C4-2B (cell line): ENCODE results near the gene SYCE3.
A peak's percentile ranks its signal among the peaks of the same experiment; 100 is the strongest.
"Not testable (repeated sequence)": the region's sequence is repeated elsewhere in the genome, so short reads cannot be mapped to it uniquely, and the experiment has no call there.

Source experiments
- H3K27ac ChIP-seq: fragments of 450-650 bp; 2 replicates; pipeline ENCODE4 v1.5.1; 2017
- ZFX ChIP-seq: fragments of 450-650 bp; IDR thresholded peaks from 2 replicates; pipeline ENCODE4 v1.6.1; 2017
- TF ChIP-seq, protein P1 (sequence below): fragments of 450-650 bp; conservative IDR thresholded peaks from 2 replicates; pipeline ENCODE4 v1.5.1; 2017; ENCODE audit warnings: mild to moderate bottlenecking

SYCE3 gene

DNA sequence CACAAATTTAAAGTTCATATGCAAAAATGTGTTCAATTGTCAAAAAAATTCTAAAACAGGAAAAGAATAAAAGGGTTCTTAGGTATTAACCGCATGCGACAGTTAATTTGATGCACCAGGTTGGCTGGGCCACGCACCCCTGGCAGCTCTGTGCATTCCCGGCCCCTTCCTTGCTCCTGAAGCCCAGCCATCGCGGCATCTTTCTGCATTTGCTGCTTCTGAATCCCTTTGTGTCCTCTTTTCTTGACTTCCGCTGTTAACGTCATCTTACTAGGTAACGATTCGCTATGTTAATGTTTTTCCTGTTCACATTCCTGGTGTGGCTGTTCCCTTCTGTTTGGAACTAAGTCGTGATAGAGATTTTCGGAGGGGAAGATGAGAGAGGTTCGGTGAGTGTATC lies 25.0 kb downstream of the SYCE3 start:
- TF ChIP-seq ZFX = no peak
- TF ChIP-seq, protein P1, sequence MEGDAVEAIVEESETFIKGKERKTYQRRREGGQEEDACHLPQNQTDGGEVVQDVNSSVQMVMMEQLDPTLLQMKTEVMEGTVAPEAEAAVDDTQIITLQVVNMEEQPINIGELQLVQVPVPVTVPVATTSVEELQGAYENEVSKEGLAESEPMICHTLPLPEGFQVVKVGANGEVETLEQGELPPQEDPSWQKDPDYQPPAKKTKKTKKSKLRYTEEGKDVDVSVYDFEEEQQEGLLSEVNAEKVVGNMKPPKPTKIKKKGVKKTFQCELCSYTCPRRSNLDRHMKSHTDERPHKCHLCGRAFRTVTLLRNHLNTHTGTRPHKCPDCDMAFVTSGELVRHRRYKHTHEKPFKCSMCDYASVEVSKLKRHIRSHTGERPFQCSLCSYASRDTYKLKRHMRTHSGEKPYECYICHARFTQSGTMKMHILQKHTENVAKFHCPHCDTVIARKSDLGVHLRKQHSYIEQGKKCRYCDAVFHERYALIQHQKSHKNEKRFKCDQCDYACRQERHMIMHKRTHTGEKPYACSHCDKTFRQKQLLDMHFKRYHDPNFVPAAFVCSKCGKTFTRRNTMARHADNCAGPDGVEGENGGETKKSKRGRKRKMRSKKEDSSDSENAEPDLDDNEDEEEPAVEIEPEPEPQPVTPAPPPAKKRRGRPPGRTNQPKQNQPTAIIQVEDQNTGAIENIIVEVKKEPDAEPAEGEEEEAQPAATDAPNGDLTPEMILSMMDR = no peak
- H3K27ac ChIP-seq = no peak overlapping the region

DNA sequence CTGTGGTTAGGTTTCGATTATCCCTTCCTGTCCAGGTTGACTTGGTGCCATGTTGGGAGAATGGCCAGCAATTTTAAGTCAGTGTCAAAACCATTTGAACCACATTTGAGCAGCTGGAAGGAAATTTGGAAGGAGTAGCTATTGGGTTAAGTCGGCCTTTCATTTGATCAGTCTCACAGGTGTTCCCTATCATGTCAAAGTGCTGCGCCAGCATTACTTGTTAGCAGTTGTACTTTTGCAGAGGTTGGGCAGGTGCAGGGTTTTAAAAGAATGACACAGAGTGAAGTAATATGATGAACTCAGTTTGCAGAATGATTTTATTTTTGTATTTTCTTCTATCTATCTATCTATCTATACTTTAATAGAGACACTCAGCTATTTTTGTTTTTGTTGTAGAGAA lies 26.5 kb downstream of the SYCE3 start:
- H3K27ac ChIP-seq = no peak overlapping the region
- TF ChIP-seq ZFX = no peak
- TF ChIP-seq, protein P1 = no peak

DNA sequence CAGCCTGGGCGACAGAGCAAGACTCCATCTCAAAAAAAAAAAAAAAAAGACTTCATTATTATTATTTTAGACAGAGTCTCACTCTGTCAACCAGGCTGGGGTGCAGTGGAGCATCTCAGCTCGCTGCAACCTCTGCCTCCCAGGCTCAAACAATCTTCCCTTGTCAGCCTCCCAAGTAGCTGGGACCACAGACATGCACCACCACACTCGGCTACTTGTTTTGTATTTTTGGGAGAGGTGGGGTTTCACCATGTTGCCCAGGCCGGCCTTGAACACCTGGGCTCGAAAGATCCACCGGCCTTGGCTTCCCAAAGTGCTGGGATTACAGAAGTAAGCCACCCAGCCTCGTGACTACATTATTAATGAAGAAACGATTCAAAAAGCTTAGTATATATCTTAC lies 27.6 kb downstream of the SYCE3 start:
- TF ChIP-seq, protein P1 = no peak
- no peak for TF ChIP-seq ZFX
- H3K27ac ChIP-seq = no peak overlapping the region

DNA sequence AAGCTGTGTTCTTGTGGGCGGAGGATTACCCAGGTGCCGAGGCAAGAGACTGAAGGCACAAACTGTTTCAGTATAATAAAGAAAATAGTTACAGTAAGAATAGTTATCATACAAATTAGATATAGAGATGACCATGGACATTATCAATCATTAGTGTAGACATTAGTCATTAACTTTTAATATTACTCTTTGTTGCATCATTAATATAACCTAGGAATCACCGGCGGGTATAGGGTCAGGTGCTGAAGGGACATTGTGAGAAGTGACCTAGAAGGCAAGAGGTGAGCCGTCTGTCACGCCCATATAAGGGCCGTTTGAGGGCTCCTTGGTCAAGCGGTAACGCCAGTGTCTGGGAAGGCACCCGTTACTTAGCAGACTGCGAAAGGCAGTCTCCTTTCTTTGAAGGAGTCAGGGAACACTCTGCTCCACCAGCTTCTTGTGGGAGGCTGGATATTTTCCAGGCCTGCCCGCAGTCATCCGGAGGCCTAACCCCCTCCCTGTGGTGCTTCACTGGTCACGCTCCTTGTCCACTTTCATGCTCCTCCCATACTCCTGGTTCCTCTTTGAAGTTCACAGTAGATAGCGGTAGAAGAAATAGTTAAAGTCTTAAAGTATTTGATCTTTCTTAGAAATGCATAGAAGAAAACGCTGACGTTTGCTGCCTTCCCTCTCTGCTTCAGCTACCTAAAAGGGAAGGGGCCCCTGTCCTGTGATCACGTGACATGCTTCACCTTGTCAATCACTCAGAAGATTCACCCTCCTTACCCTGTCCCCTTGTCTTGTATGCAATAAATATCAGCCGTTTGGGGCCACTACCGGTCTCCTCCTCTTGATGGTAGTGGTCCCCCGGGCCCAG lies 28.6 kb downstream of the SYCE3 start:
- H3K27ac ChIP-seq = not testable (repeated sequence)

DNA sequence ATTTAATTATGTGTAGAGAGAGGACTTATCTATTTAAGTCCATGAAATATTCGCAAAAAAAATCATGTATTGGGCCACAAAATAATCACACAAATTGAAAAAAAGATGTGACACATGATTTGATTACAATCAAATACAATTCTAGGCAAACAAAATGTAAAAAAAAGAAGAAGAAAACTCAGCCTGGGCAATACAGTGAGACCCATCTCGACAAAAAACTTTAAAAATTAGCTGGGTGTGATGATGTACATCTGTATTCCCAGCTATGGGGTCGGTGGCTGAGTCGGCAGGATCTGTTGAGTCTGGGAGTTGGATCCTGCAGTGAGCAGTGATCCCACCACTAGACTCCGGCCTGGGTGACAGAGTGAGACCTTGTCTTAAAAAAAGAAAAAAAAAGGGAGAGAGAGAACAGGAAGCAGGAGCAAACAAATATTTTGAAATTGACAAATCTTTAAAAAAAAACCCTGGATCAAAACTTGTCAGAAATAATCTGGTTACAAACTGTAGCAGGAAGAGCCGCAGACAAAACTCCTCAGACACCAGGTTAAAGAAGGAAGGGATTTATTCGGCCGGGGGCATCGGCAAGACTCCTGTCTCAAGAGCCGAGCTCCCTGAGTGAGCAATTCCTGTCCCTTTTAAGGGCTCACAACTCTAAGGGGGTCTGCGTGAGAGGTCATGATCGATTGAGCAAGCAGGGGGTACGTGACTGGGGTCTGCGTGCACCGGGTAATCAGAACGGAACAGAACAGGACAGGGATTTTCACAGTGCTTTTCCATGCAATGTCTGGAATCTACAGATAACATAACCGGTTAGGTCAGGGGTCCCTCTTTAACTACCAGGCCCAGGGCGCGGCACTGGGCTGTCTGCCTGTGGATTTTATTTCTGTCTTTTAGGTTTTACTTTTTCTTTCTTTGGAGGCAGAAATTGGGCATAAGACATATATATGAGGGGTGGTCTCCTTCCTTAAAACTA lies 29.6 kb downstream of the SYCE3 start:
- TF ChIP-seq, protein P1 = no peak
- no peak for TF ChIP-seq ZFX
- H3K27ac ChIP-seq = no peak overlapping the region; the same call in 1 of the 2 replicates

DNA sequence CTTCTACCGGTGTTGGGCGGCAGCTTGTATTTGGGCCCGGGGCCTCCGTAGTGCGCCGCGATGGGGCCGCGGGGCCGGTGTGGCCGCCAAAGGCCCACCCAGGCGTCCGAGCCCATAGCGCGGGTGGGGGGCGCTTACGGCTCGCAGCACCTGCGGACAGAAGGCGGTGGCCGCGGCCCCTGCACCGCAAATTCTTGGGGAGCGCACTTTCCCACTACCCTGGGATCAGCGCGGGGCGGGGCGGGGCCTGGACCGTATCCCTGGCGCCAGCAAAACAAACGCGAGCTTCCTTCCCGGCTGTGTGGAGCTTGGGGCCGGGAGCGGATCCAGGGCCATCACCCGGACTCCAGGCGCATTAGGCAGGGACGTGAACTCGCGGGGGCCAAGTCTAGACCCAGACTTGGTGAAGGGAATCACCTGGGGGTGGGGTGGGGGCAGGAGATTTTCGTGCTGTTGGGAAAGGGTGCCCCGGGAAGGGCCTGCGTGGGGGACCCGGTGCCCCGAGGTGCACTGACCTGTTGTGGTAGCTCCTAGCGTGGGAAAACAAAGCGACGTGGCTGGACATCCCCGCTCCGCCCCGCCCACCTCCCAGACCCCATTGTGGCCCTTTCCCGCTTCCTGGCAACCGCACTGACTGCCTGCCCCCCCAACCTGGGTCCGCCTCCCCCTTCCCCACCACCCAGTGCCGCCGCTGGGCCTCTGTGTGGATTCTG lies 30.6 kb downstream of the SYCE3 start:
- peak overlapping the region; percentile 98 for H3K27ac ChIP-seq
- TF ChIP-seq, protein P1 = no peak
- TF ChIP-seq ZFX = peak; percentile 55; the same call in 1 of the 2 replicates

DNA sequence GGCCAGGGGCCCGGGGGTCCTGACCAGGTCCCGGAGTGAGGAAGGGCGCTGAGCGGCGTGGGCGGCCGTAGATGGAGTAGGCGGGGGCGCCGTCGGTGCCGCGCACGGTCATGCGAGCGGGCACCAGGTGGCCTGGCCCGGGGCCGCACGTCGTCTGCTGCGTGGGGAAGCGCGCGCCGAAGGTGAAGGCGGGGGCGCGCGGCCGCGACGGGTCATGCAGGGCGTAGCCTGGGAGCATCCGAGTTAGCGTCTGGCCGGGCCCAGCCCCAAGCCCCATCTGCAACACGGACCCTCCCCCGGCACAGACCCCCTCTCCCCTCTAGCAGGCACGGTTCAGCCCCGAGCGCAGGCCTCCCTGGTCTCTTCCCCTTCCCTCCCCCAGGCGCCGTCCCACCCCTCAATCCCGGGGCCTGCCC lies 31.2 kb downstream of the SYCE3 start:
- no peak for TF ChIP-seq ZFX
- TF ChIP-seq, protein P1 = no peak
- peak overlapping the region; percentile 98 for H3K27ac ChIP-seq
